OCI-LY7 (cell line): ENCODE measurements around the gene KPNA4. TPM values are rescaled to one million over a fixed set of nuclear protein-coding genes. Genes with fewer than 3 reads are reported as not detected.

Experiments used
- Bru-seq: library from RNA; stranded (reverse); fragments of 400-500 nt; gene quantifications from one replicate; lab custom pipeline; 2021; lab: Mats Ljungman, UMichigan
- BruChase-seq, 2 experiments: library from RNA; stranded (reverse); fragments of 400-500 nt; gene quantifications; one replicate each; lab custom pipeline; 2021; lab: Mats Ljungman, UMichigan
- BruUV-seq: library from RNA; stranded (reverse); fragments of 400-500 nt; replicated peaks from 2 replicates; lab custom pipeline; 2021; lab: Mats Ljungman, UMichigan
- CTCF ChIA-PET: fragments of 300-600 bp; sonication (Branson Sonifier 250); formaldehyde crosslinking; loops from one replicate; lab custom pipeline; 2022; ENCODE audit warnings: antibody characterized with exemption; ENCODE audit not compliant: unreplicated experiment; lab: Charles Lee
- POLR2A ChIA-PET: fragments of 300-600 bp; sonication (Branson Sonifier 250); formaldehyde crosslinking; loops from one replicate; lab custom pipeline; 2022; ENCODE audit warnings: antibody characterized with exemption; lab: Charles Lee
- DNase-seq: peaks from one replicate; pipeline ENCODE4 v3.0.0-alpha.2; 2015; ENCODE audit warnings: low spot score
- H2AFZ ChIP-seq: fragments of 200-600 bp; sonication (generic), shearing (Covaris generic); 2 replicates; pipeline ENCODE4 v1.6.1; 2014; ENCODE audit warnings: mild to moderate bottlenecking, antibody characterized with exemption, low read length, moderate library complexity
- H3K27ac ChIP-seq: fragments of 200-600 bp; sonication (generic); 2 replicates; pipeline ENCODE4 v1.5.1; 2014; ENCODE audit warnings: mixed run types, low read depth, mild to moderate bottlenecking, moderate library complexity, low read length, inconsistent platforms; ENCODE audit not compliant: poor library complexity, severe bottlenecking
- H3K36me3 ChIP-seq: fragments of 200-600 bp; sonication (generic); 2 replicates; pipeline ENCODE4 v1.6.1; 2014; ENCODE audit warnings: mild to moderate bottlenecking, antibody characterized with exemption, low read length, moderate library complexity, mixed read lengths; ENCODE audit not compliant: insufficient read depth
- H3K4me1 ChIP-seq: fragments of 200-600 bp; sonication (generic); 2 replicates; pipeline ENCODE4 v1.5.1; 2014; ENCODE audit warnings: mild to moderate bottlenecking, low read length; ENCODE audit not compliant: insufficient read depth, poor library complexity, severe bottlenecking
- H3K4me2 ChIP-seq: fragments of 200-600 bp; sonication (generic); 2 replicates; pipeline ENCODE4 v1.6.1; 2014; ENCODE audit warnings: mild to moderate bottlenecking, low read length
- H3K4me3 ChIP-seq: fragments of 200-600 bp; sonication (generic); 2 replicates; pipeline ENCODE4 v1.5.1; 2014; ENCODE audit warnings: mild to moderate bottlenecking, low read depth, low read length; ENCODE audit not compliant: poor library complexity, severe bottlenecking
- H3K79me2 ChIP-seq: fragments of 200-600 bp; sonication (generic); 2 replicates; pipeline ENCODE4 v1.6.1; 2016; ENCODE audit warnings: low read depth, mild to moderate bottlenecking, low read length, moderate library complexity, mixed read lengths; ENCODE audit not compliant: insufficient read depth
- H3K9me2 ChIP-seq: fragments of 200-600 bp; sonication (generic); 2 replicates; pipeline ENCODE4 v1.6.1; 2016; ENCODE audit warnings: mild to moderate bottlenecking, low read length, mixed read lengths; ENCODE audit not compliant: insufficient read depth
- H3K9me3 ChIP-seq: fragments of 200-600 bp; sonication (generic); 2 replicates; pipeline ENCODE4 v1.6.1; 2014; ENCODE audit warnings: mild to moderate bottlenecking, mixed run types, low read length, mixed read lengths
- H4K20me1 ChIP-seq: fragments of 200-600 bp; sonication (generic); 2 replicates; pipeline ENCODE4 v1.6.1; 2014; ENCODE audit warnings: mild to moderate bottlenecking, antibody characterized with exemption, low read length, moderate library complexity, mixed read lengths; ENCODE audit not compliant: insufficient read depth
- EZH2phosphoT487 ChIP-seq: fragments of 200-600 bp; sonication (generic); IDR thresholded peaks from 2 replicates; pipeline ENCODE4 v1.6.1; 2018; ENCODE audit warnings: low read depth, borderline replicate concordance, mild to moderate bottlenecking, mixed run types, antibody characterized with exemption, low read length, moderate library complexity, mixed read lengths
- intact Hi-C: fragments of 100-400 bp; cut with micrococcal nuclease; formaldehyde crosslinking; loops from one replicate; pipeline ENCODE4 v1.10.0; 2022; ENCODE audit not compliant: unreplicated experiment
- long read RNA-seq: library from polyadenylated mRNA; stranded (forward); transcript quantifications from one replicate; pipeline ENCODE4 v2.0.0, GENCODE V29; 2022
- total RNA-seq, 2 experiments: library from RNA; depleted of rRNA in 1 of 2; stranded (reverse); fragments of >200 nt in 1 of 2; shearing (Covaris generic) in 1 of 2; gene quantifications; 2 replicates each; pipeline ENCODE4 v1.2.3, GENCODE V29; 2014 to 2022
- TF ChIP-seq, protein P1 (sequence below): fragments of 200-600 bp; sonication (generic); conservative IDR thresholded peaks from 2 replicates; pipeline ENCODE4 v1.5.1; 2014; ENCODE audit warnings: mild to moderate bottlenecking, antibody characterized with exemption, low read length, moderate library complexity, mixed read lengths

The KPNA4 gene, protein sequence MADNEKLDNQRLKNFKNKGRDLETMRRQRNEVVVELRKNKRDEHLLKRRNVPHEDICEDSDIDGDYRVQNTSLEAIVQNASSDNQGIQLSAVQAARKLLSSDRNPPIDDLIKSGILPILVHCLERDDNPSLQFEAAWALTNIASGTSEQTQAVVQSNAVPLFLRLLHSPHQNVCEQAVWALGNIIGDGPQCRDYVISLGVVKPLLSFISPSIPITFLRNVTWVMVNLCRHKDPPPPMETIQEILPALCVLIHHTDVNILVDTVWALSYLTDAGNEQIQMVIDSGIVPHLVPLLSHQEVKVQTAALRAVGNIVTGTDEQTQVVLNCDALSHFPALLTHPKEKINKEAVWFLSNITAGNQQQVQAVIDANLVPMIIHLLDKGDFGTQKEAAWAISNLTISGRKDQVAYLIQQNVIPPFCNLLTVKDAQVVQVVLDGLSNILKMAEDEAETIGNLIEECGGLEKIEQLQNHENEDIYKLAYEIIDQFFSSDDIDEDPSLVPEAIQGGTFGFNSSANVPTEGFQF
- 12.4 and 15.7 TPM in 2 replicates for total RNA-seq (2014; rRNA removed; shearing (Covaris generic))
- 46.3 and 53.2 TPM in 2 replicates for total RNA-seq (2022)
- Bru-seq, nascent RNA: percentile 93 among the genes with signal in this experiment
- BruChase-seq, experiment 1, labeled RNA remaining after a 6-hour chase: percentile 85 among the genes with signal in this experiment
- percentile 91 among the genes with signal in this experiment for BruChase-seq, experiment 2, labeled RNA remaining after a 2-hour chase
- long read RNA-seq, full-length matches to known transcripts: 24 of 39 reads
- long read RNA-seq, partial matches to known transcripts: 8 of 39 reads
- long read RNA-seq, other reads (novel, unspliced or antisense): 7 of 39 reads

DNA sequence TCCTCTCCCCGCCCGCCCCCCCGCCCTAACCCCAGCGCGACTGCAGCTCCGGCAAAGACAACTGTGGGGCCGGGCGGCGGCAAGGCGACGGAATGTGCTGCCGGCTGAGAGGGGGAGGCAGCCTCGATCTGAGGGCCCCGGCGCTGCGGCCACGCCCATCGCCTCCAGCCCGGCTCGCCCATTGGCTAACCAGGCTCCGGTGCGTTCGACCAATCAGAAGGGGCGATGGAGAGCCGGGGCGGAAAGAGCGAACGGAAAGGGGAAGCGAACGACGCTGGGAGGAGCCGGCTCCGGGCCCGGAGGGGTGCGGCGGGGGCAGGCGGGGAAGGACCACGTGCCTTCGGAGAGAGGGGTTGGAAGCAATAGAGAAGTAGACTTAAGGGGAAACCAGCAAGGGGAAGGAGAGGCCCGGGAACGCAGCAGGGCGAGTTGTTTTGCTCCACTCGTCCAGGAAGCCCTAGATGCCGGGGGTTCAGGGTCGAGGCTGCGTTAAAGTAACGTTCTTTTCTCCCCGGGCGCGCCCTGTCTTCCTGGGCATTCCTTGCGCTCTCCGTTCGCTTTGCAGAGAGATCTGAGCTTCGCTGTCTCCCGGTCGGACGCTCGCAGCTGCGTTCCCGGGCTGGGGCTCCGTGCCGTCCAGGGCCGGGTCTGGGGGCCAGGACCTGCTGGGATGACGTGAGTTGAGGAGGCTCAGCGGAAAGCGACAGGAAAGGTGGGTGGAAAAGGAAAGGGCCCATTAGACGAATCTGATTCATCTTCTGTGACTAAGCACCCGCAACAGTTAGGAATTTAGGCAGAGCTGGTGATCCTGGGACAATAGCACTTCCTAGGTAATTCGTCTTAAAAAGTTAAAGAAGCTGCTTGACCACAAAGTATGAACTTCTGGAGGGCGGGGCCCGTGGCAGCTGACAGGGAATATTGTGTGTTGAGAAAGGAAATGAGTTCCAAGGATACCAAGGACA, at the start of gene KPNA4:
KPNA4 (minus strand) TSS at position 130 of the 962 bp plus-strand sequence. CDS start 289 bp downstream, outside the sequence.
- POLR2A ChIA-PET: interaction anchor here (0.6 to 1.6 kb wide), 6 partner anchors 14 to 655 kb away, joined by 3 to 5 read pairs (median 4); partner anchors contain the start of genes NMD3 and TRIM59
- intact Hi-C loops: loop anchor here (1.0 to 10.0 kb wide), 5 partner anchors 117 to 655 kb away; partner anchors contain the start of genes IFT80, NMD3, SMC4 and TRIM59
- TF ChIP-seq, protein P1, sequence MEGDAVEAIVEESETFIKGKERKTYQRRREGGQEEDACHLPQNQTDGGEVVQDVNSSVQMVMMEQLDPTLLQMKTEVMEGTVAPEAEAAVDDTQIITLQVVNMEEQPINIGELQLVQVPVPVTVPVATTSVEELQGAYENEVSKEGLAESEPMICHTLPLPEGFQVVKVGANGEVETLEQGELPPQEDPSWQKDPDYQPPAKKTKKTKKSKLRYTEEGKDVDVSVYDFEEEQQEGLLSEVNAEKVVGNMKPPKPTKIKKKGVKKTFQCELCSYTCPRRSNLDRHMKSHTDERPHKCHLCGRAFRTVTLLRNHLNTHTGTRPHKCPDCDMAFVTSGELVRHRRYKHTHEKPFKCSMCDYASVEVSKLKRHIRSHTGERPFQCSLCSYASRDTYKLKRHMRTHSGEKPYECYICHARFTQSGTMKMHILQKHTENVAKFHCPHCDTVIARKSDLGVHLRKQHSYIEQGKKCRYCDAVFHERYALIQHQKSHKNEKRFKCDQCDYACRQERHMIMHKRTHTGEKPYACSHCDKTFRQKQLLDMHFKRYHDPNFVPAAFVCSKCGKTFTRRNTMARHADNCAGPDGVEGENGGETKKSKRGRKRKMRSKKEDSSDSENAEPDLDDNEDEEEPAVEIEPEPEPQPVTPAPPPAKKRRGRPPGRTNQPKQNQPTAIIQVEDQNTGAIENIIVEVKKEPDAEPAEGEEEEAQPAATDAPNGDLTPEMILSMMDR: no peak
- TF ChIP-seq EZH2phosphoT487: no peak
- H2AFZ ChIP-seq: peak within 1 kb of the TSS; percentile 94
- H3K9me3 ChIP-seq: no peaks in the 10 kb centered on the region
- H3K4me1 ChIP-seq: peaks cover 42% of the 10 kb centered on the region
- peak within 1 kb of the TSS; percentile 100 for H3K4me2 ChIP-seq
- DNase-seq: peak; percentile 97
- peaks cover 53% of the 10 kb centered on the region for H3K79me2 ChIP-seq
- CTCF ChIA-PET: no interaction called here
- peak within 1 kb of the TSS; percentile 97 for H3K4me3 ChIP-seq
- peaks cover 33% of the 10 kb centered on the region for H3K36me3 ChIP-seq
- H4K20me1 ChIP-seq: peaks cover 38% of the 10 kb centered on the region
- no TSS peak for BruUV-seq
- peak within 1 kb of the TSS; percentile 77 for H3K27ac ChIP-seq
- no peaks in the 10 kb centered on the region for H3K9me2 ChIP-seq

DNA sequence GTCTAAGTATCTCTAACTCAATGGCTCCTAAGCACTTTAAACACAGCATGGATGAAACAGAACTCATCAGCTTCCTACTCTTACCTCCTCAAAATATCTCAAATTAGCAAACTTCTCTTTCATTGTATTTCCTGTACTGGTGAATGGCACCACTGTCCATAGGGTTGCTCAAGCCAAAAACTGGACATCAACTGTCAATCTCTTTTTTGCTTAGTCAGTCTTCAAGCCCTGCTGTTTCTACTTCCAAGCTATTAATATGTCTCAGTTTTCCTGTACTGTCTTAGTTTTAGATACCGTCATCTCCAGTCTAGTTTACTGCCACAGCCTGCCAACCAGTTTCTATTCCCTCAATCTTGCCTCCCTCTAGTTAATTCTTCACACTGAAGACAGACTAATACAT, 48.3 kb upstream of the KPNA4 start:
- Histone ChIP-seq H3K4me2 (no peak overlapping the region), H3K9me3 (no peaks in the 10 kb centered on the region), H3K36me3 (no peaks in the 10 kb centered on the region), H4K20me1 (no peaks in the 10 kb centered on the region), H2AFZ (no peak overlapping the region), H3K4me1 (no peaks in the 10 kb centered on the region), H3K79me2 (no peaks in the 10 kb centered on the region), H3K27ac (no peak overlapping the region), H3K4me3 (no peak overlapping the region), H3K9me2 (no peaks in the 10 kb centered on the region)
- intact Hi-C loops: no loop called here
- CTCF ChIA-PET: no interaction called here
- TF ChIP-seq, protein P1: no peak
- TF ChIP-seq EZH2phosphoT487: no peak
- POLR2A ChIA-PET: interaction anchor here (0.6 kb wide), 1 partner anchor 712 kb away, joined by 3 read pairs; no protein-coding TSS in a partner anchor
- BruUV-seq: no TSS peak
- DNase-seq: no peak
